KG1 (cell line): ENCODE data around the gene HRCT1.
"Not testable (repeated sequence)": the region's sequence is repeated elsewhere in the genome, so short reads cannot be mapped to it uniquely, and the experiment has no call there.

Experiments used
- DNase-seq: peaks from one replicate; lab custom pipeline; 2025; lab: John Stamatoyannopoulos, UW

The HRCT1 gene

GRCh38 chr9:35896570-35896969 lies 9.4 kb upstream of the HRCT1 start:
- DNase-seq = no peak

DNA sequence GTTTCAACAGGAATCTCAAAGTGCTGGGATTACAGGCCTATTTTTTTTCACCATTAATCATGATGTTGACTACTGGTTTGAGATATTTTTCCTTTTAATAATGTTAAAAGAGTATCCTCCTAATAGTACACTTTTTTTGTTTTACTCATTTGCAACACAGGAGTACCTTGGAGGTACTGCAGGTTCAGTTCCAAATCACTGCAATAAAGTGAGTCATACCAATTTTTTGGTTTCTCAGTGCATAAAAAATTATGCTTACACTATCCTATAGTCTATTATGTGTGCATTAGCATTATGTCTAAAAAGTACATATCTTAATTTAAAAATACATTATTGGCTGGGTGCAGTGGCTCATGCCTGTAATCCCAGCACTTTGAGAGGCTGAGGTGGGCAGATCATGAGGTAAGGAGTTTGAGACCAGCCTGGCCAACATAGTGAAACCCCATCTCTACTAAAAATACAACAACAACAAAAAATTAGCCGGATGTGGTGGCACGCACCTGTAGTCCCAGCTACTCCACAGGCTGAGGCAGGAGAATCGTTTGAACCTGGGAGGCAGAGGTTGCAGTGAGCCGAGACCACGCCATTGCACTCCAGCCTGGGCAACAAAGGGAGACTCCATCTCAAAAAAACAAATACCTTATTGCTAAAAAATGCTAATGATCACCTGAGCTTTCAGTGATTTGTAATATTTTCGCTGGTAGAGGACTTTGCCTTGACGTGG lies 8.5 kb upstream of the HRCT1 start:
- DNase-seq = not testable (repeated sequence)

GRCh38 chr9:35898337-35898736 lies 7.7 kb upstream of the HRCT1 start:
- DNase-seq = no peak

GRCh38 chr9:35899021-35899420 lies 7.0 kb upstream of the HRCT1 start:
- DNase-seq = no peak

GRCh38 chr9:35903049-35903448 lies 3.0 kb upstream of the HRCT1 start:
- DNase-seq = peak; percentile 34

- no peak for DNase-seq
These were observed 1.7 kb upstream of the HRCT1 start for GRCh38 chr9:35904338-35904737.

GRCh38 chr9:35905051-35905781 lies 786 bp upstream of the HRCT1 start:
- no peak for DNase-seq

DNA sequence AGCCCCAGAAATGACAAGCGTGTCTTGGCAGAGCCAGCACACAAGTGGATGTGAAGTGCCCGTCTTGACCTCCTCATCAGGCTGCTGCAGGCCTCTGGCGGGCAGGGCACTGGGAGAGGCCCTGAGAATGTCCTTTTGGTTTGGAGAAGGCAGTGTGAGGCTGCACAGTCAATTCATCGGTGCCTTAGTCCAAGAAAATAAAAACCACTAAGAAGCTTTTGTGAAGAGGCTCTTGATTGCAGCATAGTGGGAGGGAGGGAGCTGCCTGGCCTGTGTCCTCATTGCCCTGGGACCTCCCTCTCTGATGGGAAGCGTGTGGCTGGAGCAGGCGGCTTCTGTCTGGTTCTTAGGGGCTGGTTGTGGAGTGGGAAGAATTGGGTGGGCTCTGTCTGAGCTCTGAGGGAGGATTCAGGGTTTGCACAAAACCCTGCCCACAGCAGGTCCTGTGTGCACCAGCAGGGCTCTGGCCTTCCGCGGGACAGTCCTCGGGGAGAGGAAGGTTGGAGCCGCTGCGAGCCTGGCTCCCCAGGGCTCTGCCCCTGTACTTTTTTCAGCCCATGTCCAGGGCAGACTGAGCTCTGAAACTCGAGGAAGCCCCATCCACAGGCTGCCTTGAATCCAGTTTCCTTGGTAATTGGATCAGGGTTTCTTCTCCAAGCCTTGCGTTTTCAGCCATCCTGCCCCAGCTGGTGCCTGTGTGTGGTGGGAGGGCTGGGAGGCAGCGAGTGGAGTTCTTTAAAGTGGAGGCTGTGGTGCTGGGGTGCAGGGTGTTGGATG lies 1.1 kb downstream of the HRCT1 start:
- no peak for DNase-seq

- peak; percentile 6 for DNase-seq
These were observed 1.9 kb downstream of the HRCT1 start for GRCh38 chr9:35907711-35908503.

- no peak for DNase-seq
These were observed 2.6 kb downstream of the HRCT1 start for GRCh38 chr9:35908504-35909125.

- no peak for DNase-seq
These were observed 3.3 kb downstream of the HRCT1 start, which contains the start of gene SPAAR for GRCh38 chr9:35909274-35909673. Gene SPAAR (plus strand): TSS chr9:35909490. CDS start chr9:35910464, 974 bp downstream.

DNA sequence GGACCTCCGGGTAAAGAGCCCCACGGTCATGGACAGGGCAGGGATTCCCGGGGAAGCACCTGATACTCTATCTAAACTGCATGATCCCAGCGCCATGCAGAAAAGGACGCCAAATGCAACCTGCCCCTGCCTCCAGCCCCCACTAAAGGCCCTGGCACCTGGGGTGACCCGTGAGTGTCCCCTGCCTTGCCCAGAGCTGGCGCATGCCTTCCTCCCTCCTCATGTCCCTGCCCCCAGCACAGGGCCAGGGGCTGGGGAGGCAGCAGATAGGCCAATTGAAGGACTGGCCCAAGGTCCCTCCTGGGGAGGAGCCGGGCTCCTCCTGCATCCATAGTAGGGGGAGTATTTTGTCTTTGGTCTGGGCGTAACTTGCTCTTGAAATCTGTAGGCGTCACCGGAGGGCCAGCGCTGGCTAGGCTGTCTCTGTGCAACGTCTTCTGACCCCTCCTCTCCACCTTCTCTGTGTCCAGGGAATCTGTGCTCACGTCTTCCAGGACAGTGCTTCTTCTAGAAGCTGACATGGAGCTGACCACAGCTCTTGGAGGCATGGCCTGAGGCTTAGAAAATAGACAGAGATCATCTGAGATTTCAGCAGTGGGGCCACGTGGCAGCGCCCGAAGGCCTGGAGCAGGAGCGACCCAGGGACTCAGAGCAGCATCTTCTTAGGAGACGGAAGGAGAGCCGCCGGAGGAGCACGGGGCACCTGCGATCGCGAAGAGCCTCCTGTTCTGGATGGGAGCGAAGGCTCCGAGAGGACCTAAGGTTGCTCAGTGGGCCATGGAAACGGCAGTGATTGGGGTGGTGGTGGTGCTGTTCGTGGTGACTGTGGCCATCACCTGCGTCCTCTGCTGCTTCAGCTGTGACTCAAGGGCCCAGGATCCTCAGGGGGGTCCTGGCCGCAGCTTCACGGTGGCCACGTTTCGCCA lies 3.9 kb downstream of the HRCT1 start:
- DNase-seq = no peak

GRCh38 chr9:35910613-35911359 lies 4.8 kb downstream of the HRCT1 start:
- peak; percentile 6 for DNase-seq

GRCh38 chr9:35911690-35912089 lies 5.7 kb downstream of the HRCT1 start:
- DNase-seq = no peak

DNA sequence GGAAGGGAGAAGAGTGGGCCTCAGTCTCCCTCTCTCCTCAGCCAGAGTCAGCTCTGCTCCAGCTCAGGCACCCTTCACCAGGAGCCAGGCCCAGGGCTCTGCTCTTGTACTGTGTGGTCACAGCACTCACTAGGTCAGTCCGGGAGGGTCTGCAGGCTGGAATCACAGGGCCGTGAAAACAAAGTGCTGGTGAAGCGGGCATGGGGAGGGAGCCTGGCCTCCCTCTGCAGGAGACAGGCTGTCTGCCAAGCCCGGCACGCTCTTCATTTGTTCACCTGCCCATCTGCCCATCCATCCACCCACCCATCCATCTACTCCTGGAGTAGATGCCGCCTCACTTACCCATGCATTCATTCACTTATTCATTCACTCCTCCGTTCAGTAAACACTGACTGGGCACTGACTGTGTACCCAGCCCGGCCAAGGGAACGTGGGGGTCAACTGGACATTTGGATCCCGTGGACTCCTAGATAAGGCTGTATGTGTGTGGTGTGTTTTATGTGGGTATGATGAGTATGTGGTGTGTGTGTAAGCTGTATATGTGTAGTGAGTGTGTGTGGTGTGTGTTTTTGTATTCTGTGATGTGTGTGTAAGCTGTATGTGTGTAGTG lies 6.9 kb downstream of the HRCT1 start:
- DNase-seq = no peak

DNA sequence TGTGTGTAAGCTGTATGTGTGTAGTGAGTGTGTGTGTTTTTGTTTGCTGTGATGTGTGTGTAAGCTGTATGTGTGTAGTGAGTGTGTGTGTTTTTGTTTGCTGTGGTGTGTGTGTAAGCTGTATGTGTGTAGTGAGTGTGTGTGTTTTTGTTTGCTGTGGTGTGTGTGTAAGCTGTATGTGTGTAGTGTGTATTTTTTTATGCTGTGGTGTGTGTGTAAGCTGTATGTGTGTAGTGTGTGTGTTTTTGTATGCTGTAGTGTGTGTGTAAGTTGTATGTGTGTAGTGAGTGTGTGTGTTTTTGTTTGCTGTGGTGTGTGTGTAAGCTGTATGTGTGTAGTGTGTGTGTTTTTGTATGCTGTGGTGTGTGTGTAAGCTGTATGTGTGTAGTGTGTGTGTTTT lies 7.4 kb downstream of the HRCT1 start:
- DNase-seq = not testable (repeated sequence)

DNA sequence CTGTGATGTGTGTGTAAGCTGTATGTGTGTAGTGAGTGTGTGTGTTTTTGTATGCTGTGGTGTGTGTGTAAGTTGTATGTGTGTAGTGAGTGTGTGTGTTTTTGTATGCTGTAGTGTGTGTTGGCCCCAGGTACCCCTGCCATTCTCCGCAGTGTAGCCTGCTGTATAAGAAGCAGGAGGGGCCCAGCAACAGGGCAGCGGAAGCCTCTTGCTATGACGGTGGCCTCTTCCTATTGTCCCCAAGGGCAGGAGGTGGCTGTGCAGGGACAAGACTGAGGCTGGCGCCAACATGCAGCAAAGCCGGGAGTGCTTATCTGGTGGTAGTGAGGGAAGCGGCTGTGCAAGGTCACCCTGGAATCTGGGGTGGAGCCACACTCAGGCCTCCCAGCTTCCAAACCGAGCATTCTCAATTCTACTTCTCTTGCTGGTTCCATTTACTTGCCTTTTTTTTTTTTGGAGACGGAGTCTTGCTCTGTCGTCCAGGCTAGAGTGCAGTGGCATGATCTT lies 8.4 kb downstream of the HRCT1 start:
- no peak for DNase-seq

DNA sequence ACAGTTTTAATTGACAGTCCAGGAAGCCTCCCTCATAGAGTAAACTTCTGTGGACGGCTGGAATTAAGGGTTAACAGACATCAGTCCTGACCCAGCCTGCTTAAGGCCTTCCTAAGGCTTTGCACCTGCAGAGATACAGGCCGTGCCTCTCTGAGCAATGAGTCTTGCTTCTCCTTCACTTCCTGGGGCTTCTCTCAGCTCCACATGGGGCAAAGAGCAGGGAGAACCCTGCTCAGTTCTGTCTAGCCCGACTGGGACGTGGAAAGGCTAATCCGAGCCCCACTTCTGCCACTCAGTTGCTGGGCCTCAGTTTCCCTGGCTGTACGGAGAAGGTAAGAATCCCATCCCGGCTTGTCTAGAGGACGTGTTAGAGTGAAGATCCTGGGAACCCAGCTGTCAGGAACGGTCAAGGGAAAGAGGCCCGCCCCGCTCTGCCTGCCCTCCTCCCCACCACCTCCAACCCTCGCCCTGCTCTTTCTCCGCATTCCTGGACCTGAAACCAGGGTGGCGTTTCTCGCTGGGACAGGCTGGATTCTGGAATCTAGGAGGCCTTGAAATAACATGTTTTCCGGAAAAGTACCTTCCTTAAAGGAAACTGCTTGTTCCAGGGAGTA lies 9.8 kb downstream of the HRCT1 start:
- no peak for DNase-seq
